H1 (cell line): ENCODE measurements around the gene TNS2. TPM values are rescaled to one million over a fixed set of nuclear protein-coding genes. Genes with fewer than 3 reads are reported as not detected.

Experiments used
- ASH2L ChIP-seq: fragments of 200-600, 300-600 bp; sonication (generic); IDR thresholded peaks from one replicate; pipeline ENCODE4 v1.7.1; 2017; ENCODE audit warnings: low read length
- CBX8 ChIP-seq: fragments of 300-800, 300-1000 bp; sonication (generic); IDR thresholded peaks from 2 replicates; pipeline ENCODE4 v1.7.1; 2016; ENCODE audit warnings: low read depth, low read length, borderline replicate concordance
- CREB1 ChIP-seq: IDR thresholded peaks from 2 replicates; pipeline ENCODE4 v1.6.1; 2012; ENCODE audit warnings: inconsistent platforms
- FOSL1 ChIP-seq: IDR thresholded peaks from 2 replicates; pipeline ENCODE4 v1.6.1; 2011; ENCODE audit warnings: mild to moderate bottlenecking, low read depth, low read length, moderate library complexity; ENCODE audit not compliant: insufficient read depth
- polyA plus RNA-seq, 7 experiments: library from polyadenylated mRNA; depleted of rRNA in 3 of 7; stranded (reverse) in 5 of 7; unstranded in 2 of 7; fragments of >200 nt in 5 of 7; fragments of 200-250 nt in 2 of 7; gene quantifications; 1 replicate in 5 of 7; 2 replicates in 1 of 7; 4 replicates in 1 of 7; pipeline versions ENCODE4 v1.2.1 to v1.2.3, GENCODE V29; 2011 to 2013; ENCODE audit warnings: missing spikeins in 2 of 7, mixed read lengths in 2 of 7
- total RNA-seq: library from RNA; stranded (reverse); fragmentation: NEBNext Ultra II Directional; extraction: Animal tissue kit (Norgen Biotek cat#: 25700); gene quantifications from 2 replicates; pipeline ENCODE4 v1.2.1, GENCODE V29; 2021
- TF ChIP-seq, protein P1 (sequence below): fragments of 300-600 bp; sonication (generic); IDR thresholded peaks from 2 replicates; pipeline ENCODE4 v1.7.1; 2012; ENCODE audit warnings: low read length, moderate library complexity, mild to moderate bottlenecking, inconsistent platforms; ENCODE audit not compliant: insufficient replicate concordance

Gene TNS2
- total and polyA plus RNA-seq, 2 of the 8 experiments (the other 6 are each of a cell fraction or from before 2014, with no cell fraction given): 2.8 to 4.7 TPM

GRCh38 chr12:53090105-53090504, 40.2 kb downstream of the TNS2 start (continued):
- TF ChIP-seq, protein P1, sequence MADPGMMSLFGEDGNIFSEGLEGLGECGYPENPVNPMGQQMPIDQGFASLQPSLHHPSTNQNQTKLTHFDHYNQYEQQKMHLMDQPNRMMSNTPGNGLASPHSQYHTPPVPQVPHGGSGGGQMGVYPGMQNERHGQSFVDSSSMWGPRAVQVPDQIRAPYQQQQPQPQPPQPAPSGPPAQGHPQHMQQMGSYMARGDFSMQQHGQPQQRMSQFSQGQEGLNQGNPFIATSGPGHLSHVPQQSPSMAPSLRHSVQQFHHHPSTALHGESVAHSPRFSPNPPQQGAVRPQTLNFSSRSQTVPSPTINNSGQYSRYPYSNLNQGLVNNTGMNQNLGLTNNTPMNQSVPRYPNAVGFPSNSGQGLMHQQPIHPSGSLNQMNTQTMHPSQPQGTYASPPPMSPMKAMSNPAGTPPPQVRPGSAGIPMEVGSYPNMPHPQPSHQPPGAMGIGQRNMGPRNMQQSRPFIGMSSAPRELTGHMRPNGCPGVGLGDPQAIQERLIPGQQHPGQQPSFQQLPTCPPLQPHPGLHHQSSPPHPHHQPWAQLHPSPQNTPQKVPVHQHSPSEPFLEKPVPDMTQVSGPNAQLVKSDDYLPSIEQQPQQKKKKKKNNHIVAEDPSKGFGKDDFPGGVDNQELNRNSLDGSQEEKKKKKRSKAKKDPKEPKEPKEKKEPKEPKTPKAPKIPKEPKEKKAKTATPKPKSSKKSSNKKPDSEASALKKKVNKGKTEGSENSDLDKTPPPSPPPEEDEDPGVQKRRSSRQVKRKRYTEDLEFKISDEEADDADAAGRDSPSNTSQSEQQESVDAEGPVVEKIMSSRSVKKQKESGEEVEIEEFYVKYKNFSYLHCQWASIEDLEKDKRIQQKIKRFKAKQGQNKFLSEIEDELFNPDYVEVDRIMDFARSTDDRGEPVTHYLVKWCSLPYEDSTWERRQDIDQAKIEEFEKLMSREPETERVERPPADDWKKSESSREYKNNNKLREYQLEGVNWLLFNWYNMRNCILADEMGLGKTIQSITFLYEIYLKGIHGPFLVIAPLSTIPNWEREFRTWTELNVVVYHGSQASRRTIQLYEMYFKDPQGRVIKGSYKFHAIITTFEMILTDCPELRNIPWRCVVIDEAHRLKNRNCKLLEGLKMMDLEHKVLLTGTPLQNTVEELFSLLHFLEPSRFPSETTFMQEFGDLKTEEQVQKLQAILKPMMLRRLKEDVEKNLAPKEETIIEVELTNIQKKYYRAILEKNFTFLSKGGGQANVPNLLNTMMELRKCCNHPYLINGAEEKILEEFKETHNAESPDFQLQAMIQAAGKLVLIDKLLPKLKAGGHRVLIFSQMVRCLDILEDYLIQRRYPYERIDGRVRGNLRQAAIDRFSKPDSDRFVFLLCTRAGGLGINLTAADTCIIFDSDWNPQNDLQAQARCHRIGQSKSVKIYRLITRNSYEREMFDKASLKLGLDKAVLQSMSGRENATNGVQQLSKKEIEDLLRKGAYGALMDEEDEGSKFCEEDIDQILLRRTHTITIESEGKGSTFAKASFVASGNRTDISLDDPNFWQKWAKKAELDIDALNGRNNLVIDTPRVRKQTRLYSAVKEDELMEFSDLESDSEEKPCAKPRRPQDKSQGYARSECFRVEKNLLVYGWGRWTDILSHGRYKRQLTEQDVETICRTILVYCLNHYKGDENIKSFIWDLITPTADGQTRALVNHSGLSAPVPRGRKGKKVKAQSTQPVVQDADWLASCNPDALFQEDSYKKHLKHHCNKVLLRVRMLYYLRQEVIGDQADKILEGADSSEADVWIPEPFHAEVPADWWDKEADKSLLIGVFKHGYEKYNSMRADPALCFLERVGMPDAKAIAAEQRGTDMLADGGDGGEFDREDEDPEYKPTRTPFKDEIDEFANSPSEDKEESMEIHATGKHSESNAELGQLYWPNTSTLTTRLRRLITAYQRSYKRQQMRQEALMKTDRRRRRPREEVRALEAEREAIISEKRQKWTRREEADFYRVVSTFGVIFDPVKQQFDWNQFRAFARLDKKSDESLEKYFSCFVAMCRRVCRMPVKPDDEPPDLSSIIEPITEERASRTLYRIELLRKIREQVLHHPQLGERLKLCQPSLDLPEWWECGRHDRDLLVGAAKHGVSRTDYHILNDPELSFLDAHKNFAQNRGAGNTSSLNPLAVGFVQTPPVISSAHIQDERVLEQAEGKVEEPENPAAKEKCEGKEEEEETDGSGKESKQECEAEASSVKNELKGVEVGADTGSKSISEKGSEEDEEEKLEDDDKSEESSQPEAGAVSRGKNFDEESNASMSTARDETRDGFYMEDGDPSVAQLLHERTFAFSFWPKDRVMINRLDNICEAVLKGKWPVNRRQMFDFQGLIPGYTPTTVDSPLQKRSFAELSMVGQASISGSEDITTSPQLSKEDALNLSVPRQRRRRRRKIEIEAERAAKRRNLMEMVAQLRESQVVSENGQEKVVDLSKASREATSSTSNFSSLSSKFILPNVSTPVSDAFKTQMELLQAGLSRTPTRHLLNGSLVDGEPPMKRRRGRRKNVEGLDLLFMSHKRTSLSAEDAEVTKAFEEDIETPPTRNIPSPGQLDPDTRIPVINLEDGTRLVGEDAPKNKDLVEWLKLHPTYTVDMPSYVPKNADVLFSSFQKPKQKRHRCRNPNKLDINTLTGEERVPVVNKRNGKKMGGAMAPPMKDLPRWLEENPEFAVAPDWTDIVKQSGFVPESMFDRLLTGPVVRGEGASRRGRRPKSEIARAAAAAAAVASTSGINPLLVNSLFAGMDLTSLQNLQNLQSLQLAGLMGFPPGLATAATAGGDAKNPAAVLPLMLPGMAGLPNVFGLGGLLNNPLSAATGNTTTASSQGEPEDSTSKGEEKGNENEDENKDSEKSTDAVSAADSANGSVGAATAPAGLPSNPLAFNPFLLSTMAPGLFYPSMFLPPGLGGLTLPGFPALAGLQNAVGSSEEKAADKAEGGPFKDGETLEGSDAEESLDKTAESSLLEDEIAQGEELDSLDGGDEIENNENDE: no peak
- no peak for TF ChIP-seq CREB1
- TF ChIP-seq CBX8: no peak
- no peak for TF ChIP-seq FOSL1
- TF ChIP-seq ASH2L: no peak
- TF ChIP-seq, all 59 proteins: peak for 0
